HG03280 (cell line): ENCODE measurements around the gene SDR42E2.
"Not testable (repeated sequence)": the region's sequence is repeated elsewhere in the genome, so short reads cannot be mapped to it uniquely, and the experiment has no call there.

Experiments used
- ATAC-seq: cut with Tn5 transposase; IDR thresholded peaks from one replicate; pipeline ENCODE4 v1.9.1; 2021; ENCODE audit warnings: mild to moderate bottlenecking, moderate library complexity; ENCODE audit not compliant: unreplicated experiment

Gene SDR42E2

DNA sequence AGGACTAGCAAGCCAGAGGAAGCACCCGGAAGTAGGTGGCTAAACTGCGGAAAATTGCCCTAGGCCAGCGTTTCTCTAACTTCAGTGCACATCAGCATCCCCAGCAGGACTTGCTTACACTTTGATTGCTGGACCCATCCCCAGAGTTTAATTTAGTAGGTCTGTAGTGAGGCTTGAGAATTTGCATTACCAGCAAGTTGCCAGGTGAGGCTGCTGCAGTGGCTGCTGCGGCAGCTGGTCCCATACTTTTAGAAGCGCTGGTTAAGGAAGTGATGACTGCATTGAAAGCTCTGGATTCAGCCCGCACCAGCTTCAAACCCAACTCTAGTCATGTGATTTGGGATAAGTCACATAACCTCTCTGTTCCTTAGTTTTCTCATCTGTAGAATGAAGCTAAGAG lies 48.0 kb downstream of the SDR42E2 start:
- ATAC-seq = no peak

DNA sequence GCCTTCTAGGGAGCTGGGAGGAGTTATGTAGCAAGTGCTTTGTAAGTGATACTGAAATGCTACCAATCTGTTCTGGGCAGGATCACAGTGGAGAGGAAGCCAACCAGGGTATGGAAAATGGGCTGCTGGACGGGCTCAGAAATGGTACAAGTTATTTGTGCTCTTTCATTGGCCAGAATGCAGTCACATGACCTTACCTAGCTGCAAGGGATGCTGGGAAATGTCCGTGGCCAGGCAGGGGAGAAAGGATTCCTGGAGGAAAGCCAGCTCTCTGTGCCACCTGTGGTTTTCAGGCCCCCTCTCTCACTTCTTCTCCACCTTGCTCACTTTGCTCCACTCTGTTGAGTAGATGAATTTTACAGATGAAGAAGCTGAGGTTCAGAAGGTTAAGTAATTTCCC lies 48.5 kb downstream of the SDR42E2 start:
- ATAC-seq = no peak

DNA sequence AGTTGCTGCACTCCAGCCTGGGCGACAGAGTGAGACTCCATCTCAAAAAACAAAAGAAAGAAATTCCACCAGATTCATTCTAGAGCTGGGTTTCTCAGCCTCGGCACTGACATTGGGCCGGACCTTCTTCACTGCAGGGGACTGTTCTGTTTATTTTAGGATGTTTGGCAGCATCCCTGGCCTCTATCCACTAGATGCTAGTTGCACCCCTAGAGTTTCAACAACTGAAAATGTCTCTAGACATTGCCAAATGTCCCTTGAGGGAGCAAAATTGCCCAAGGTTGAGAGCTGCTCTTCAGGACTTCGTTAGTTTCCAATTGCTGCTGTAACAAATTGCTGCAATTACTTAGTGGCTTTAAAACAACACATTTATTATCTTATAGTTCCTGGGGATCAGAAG lies 50.9 kb downstream of the SDR42E2 start:
- no peak for ATAC-seq

DNA sequence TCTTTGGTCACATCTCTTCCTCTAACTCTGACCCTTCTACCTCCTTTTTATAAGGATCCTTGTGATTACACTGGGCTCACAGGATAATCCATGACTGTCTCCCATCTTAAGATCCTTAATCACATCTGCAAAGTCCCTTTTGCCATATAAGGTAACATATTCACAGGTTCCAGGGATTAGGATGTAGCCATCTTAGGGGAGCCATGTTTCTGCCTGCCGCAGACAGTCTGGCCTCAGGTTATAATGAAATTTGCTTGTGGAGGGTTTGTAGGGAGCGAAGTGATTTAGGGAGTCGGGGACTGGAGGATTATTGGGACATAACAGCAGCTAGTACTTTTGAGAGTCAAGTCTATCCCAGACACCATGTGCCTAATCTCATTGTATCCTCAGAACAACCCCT lies 51.5 kb downstream of the SDR42E2 start:
- no peak for ATAC-seq

DNA sequence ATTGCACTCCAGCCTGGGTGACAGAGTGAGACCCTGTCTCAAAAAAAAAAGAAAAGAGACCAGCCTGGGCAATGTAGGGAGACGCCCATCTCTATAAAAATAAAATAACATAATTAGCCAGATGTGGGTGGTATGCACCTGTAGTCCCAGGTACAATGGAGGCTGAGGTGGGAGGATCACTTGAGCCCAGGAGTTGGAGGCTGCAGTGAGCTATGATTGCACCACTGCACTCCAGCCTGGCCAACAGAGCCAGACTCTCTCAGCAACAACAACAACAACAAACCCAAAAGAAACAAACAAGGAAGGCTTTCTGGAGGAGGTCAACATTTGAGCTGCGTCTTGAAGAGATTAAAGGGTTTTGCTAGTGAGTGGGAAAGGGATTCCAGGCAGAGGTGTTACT lies 52.1 kb downstream of the SDR42E2 start:
- no peak for ATAC-seq

DNA sequence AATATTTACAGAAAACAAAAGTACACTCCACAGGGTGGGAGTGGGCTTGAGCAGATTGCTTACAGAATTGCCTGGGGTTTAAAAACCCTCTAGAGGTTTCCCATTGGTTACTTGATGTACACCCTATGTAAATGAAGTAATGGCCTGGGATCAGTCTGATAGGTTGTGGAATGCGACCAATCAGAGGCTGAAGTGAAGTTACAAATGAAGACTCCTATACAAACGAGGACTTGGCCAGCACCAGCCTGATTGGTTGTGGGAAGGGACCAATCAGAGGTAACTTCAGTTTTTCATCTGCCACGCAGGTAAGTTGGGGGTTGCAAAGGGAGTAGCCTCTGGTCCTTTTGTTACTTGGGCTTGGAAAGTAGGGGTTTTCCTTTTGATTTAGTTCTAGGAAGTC lies 52.6 kb downstream of the SDR42E2 start:
- no peak for ATAC-seq

DNA sequence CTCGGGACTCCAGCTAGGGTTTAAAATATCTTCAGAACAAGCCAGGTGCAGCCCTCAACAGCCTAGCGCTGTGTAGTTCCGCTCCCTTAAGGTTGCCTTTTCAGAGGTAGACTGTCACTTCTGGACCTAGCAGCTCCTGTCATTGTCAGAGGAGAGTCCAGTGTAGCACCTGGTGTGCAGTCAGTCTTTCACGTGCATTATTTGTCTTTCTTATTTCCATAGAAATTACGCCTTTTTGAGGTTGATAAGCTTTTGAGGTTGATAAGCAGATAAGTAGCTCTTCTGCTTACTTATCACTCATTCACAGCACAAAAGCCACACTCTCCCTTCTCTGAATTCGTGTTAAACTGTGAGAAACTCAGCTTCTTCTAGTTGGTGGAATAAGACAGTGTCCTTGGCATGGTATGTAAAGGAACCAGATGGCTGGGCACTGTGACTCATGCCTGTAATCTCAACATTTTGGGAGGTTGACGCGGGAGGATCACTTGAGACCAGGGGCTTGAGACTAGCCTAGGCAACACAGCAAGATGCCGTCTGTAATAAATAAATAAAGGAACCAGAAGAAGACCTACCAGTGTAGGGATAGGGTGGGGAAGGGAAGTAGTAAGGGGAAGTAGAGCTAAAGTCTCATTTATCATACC lies 54.0 kb downstream of the SDR42E2 start:
- no peak for ATAC-seq

DNA sequence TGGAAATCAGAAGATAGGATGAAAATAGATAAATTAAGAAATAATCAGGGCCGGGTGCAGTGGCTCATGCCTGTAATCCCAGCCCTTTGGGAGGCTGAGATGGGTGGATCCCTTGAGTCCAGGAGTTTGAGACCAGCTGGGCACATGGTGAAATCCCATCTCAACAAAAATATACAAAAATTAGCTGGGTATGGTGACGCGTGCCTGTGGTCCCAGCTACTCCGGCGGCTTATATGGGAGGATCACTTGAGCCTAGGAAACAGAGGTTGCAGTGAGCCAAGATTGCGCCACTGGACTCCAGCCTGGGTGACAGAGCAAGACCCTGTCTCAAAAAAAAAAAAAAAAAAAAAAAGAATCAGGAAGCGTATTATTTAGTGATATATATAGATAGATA lies 54.5 kb downstream of the SDR42E2 start:
- not testable (repeated sequence) for ATAC-seq

DNA sequence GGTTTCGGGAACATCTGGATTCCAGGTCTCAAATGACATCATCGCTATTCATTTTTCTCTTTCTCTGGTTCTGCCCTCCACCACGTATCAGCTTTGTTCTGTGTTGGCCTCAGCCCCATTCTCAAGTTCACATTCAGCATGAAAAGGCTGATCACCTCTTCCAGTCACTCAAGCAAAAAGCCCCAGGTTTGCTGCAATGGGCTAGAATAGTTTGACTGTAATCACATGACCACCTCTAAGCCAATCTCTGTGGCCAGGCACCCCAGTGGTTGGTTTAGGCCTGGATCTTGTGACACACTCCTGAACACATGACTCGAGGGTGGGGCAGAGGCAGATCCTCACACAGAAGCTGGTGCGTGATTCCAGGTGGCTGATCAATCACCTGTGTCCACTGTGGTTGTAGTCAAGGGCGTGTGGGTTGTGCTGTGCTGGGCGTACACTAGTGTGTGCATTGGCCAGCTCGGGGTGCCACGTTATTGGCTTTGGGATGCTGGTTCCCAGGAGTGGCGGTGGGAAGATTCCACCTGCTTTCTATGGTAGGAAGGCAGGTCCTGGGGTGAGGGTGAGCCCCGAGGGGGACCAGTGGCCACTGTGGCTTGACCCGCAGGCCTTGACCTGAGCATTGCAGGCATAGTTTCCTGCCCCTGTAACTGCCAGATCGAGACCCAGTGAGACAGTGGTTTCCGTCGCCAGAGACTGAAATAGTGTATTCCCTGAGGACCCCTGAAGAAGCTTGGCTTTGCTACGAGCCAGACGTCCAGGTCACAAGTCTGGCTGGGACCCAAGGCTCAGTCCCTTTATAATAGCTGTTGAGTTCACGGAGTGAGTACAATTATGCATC lies 55.8 kb downstream of the SDR42E2 start:
- ATAC-seq = peak; percentile 69

DNA sequence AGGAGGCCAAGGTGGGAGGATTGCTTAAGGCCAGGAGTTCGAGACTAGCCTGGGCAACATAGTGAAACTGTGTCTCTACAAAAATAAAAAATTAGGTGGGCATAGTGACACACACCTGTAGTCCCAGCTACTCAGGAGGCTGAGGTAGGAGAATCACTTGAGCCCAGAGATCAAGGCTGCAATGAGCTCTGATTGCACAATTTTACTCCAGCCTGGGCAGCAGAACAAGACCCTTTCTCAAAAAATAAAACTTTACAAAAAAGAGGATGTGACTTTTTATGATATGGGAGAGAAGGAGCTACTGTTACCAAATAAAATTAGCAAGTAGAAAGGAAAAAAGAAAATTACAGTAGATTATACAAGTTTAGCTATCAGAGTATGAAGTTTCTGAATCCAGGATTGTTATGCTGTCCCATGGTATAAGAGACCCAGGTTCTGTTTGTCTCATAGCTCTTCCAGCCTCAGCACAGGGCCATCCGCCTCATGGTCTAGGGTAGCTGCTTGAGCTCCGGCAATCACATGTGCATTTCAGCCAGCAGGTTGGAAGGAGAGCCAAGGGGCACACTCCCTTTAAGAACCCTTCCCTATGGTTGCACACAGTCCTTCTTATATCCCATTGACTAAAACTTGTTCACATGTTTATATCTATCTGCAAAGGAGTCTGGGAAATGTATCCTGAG lies 57.2 kb downstream of the SDR42E2 start:
- ATAC-seq = no peak

DNA sequence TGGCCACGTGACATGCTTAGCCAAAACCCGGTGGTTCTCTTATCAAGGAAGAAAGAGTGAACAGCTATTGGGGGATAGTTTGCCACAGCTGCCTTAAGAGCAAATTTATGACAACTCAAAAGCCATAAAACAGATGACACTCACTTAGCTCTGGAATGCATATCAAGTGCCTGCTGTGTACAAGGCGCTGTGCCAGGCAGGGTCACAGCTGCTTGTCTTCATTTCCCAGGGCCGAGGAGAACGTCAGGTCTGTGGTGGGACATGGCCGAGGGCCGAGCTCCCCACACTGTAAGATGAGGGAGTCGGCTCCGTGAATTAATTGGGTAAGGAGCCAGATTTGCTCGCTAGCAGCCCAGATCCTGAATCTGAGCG lies 57.7 kb downstream of the SDR42E2 start:
- ATAC-seq = no peak

DNA sequence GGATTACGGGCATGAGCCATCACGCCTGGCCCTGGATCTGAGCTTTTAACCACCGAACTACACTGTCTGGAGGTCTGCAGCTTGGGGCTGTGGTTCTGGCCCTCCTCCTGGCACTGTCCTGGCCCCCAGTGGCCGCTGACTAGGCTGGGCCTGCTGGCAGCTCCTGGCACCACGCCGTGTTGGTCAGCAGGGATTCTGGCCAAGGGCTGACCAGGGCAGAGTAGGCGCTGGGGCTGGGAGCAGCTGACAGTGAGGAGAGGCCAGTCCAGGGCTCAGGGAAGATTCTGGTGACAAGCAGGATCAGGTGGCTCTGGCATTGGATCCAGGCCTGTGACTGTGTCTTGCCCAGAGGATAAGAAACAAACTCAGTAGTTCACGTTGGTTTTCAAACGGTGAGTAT lies 58.4 kb downstream of the SDR42E2 start:
- no peak for ATAC-seq

DNA sequence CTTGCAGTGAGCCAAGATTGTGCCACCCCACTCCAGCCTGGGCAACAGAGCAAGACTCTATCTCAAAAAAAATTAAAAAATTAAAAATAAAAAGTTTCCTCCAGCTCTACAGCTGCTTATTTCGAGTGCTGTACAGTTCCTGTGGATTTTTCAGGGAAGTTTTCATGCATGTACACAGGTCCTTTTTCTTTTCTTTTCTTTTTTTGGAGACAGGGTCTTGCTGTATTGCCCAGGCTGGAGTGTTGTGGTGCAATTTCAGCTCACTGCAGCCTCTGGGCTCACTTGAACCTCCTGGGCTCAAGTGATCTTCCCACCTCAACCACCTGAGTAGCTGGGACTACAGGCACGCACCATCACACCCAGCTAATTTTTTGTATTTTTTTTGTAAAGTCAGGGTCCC lies 59.7 kb downstream of the SDR42E2 start:
- ATAC-seq = no peak

DNA sequence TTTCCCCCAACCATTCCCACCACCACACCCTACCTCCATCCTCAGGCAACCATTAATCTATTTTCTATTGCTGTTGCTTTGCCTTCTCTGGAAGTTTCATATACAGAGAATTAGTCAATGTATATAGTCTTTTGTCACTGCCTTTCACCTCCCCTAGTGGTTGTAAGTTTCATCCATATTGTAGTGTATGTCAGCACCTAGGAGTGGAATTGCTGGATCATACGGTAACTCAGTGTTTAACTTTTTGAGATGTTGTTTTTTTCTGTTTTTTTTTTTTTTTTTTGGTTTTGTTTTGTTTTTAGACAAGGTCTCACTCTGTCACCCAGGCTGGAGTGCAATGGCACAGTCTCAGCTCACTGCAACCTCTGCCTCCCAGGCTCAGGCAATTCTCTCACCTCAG lies 60.7 kb downstream of the SDR42E2 start:
- no peak for ATAC-seq

DNA sequence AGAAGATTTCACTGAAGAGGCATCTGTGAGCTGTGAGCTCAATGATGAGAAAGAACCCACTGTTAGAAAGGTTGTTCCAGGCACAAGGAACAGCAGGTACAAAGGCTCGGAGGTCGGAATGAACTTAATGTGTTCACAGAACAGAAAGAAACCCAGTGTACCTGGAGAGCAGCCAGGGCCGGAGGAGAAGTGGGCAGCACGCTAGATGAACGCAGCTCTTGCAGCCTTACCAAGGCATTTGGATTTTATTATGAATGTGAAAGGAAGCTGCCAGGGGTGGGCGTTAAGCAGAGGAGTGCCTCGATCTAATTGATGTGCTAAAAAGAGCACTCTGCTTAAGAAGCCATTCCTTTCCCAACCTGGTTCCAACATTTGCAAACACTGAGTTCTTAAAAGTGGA lies 62.8 kb downstream of the SDR42E2 start:
- no peak for ATAC-seq

DNA sequence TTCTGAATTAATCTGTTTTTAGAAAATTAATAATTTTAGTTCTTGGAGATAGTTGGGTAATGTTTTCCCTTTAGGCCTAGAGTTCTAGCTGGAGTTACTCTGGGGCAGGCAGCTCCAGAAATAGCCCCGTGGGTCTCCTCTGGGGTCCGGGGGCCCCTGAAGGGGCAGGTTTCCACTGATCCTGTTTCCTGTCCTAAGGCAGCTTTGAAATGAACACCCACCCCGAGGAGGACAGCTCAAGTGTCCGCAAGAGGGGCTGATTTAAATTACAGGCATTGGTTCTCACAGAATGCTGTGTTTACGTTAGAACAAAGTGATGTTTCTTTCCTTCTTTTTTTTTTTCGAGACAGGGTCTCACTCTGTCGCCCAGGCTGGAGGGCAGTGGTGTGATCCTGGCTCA lies 67.6 kb downstream of the SDR42E2 start:
- ATAC-seq = no peak

DNA sequence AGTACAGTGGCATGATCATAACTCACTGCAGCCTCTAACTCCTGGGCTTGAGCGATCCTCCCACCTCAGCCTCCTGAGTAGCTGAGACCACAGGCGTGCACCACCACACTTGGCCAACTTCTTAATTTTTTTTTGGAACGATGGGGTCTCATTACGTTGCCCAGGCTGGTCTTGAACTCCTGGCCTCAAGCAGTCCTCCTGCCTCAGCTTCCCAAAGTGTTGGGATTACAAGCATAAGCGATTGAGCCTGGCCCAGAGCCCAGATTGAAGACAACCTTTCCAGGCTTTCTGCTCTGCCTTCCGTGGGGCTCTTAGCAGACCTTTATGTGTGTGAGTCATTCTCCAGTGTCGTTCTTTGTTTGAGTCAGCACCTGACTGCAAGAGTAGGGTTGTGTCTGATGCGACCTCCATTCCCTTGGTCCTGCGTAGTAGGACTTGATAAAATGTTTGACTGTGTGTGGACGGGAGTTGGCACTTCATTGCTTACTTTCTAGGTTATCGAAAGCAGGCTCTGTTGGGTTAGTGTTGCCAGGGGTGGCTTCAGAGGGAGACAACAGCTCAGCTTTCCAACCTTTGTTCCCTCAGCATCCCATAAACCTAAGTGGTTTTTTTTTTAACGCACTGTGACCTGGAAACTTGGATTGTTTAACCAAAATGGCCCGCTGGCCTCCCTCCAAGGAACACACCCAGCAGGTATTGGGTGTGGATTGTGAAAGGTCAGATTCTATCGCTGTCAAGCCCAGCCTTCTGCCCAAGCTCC lies 70.2 kb downstream of the SDR42E2 start:
- no peak for ATAC-seq

DNA sequence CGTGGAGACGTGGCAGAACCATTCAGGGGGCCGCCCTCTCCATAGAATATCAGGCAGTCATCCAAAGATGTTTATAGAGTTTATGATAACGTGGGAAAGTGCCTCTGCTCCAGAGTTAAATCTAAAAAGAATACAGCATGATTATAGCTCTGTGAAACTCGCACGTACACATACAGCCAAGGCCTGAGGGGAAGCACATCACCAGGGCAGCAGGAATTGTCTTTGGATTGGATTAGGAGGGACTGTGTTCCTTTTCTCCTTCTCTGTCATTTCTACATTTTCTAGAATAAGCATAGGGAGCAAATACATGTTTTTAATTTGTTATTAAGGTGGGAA lies 70.7 kb downstream of the SDR42E2 start:
- no peak for ATAC-seq

DNA sequence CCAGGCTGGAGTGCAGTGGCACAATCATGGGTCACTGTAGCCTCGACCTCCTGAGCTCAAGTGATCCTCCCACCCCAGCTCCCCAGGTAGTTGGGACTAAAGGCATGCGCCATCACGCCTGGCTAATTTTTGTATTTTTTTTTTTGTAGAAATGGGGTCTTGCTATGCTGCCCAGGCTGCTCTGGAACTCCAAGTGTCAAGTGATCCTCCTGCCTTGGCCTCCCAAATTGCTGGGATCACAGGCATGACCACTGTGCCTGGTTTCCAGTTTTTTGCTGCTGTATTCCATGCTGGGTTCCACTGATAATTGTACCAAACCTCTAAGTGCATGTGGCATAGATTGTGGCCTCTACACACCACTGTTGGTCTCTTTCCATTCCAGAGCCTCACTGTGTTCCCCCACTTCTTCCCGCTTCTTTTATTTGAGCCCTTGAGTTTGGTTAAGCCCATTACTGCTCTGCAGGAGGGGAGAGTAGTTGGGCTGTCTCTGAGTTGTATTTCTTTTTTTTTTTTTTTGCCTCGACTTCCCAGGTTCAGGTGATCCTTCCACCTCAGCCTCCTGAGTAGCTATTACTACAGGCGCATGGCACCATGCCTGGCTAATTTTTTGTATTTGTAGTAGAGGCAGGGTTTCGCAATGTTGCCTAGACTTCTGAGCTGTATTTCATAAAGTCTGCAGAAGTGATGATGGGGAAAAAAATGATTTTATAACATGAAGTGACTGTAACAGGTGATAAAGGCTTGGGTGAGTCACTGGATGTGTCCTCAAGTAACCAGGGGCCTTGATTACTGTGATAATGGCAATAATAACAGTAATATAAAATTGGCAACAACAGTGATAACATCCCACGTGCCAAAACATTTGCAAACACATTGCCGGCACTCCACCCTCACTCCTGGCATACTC lies 73.8 kb downstream of the SDR42E2 start:
- no peak for ATAC-seq

DNA sequence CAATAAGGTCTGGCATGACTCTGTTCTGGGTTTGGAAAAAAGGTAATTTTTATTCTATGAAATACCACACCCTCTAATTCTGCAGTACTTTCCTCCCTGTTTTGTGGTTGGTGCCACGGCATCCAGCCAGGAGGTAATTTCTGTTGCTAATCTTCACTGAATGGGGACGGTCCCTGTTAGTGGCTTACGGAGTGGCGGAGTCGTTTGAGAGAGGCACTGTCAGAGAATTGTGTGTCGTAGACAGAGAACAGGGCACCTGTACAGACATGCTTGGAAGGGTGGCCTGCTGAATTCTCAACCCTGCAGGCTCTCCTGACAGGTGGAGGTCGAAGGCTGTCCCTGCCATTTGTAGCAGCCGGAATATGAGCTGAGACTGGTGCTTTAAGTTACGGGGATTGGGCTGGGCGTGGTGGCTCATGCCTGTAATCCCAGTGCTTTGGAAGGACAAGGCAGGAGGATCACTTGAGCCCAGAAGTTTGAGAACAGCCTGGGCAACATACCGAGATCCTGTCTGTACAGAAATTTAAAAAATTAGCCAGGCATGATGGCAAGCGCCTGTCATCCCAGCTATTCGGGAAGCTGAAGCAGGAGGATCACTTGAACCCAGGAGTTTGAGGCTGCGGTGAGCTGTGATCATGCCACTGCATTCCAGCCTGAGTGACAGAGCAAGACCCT lies 77.0 kb downstream of the SDR42E2 start:
- no peak for ATAC-seq
